Stimulated activated CD4-positive, alpha-beta T cell treated with anti-CD3 and anti-CD28 coated beads, TNF-alpha, amount 100 ng/mL, for 4 hours (primary cell): ENCODE results near the gene TECTA.

Experiments used
- DNase-seq, 3 experiments: peaks; one replicate each; pipeline ENCODE4 v3.0.0-alpha.2; 2020; ENCODE audit warnings: low read depth in 3 of 3

The TECTA gene

DNA sequence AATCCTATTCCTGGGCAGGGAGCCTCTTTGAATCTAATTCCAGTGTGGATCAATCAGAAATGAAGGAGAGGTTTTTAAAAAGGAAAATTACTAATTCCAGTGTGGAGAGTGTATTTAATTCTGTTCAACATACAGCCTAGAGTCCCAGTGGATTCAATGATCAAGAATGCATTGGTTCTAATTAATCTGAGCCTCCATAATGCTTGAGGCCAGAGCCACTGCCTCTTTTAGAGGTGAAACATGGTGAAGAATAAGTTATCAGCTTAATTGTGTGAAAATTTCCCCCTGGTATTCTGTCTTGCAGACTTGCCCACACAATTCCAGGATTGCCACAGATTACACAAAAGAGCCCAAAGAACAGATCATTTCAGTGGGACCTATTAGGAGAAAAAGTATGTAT is 87.7 kb downstream of the TECTA start:
- DNase-seq, result no peak

DNA sequence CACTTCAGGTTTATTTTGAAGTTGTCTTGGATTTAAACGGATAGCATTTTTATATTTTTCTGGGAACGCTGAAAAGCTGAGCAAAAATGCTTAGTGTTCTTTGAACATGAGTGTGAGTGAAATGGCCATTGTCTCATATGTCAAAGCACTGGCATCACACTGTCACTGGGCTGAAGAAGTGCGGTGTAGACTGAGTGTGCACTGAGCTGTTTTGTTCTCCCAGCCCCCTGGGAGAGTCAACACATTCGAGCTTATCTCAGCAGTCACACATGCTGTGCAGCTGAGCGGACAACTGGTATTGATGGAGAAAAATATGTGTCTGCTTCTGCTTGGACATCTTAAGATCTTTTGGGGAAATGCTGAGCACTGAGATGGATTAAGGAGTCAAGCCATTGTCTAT is 90.8 kb downstream of the TECTA start:
- no peak for DNase-seq

DNA sequence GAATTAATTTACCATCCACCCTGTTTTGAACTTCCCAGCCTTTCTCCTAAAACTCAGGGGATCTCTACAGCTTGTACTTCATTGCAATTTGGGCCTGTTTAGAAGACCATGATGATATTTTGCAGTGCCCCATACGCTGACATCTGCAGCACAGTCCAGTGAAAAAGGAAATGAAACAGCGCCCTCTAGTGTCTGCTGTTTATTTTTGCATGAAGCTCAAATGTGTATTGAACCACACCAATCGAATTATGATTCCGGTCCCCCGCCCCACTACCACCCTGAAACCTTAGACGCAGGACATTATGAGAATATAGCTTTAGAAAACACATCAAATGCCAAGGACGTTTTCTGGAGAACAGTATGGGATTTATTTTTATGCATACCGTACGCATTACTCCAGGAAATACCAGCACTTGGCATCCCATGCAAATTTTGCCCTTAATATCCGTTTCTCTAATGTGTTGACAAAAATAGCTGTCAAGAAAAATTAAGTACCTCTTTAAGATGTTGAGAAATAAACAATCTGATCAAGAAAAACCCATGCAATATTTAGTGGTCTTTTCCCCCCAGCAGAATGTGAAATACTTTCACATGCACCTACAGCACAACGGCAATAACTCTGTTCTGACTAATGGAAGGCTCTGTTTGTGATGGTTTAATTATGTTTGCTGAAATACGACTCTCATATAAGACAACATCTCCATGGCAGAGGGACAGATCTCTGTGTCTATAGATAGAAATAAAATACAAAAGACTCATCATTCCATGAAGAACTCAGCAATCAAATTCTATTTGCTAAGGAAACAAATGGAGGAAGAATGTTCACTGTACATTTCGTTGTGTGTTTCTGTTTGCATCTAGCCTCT is 93.9 kb downstream of the TECTA start:
- DNase-seq, result peak in 1 of 3 experiments; percentile 30

DNA sequence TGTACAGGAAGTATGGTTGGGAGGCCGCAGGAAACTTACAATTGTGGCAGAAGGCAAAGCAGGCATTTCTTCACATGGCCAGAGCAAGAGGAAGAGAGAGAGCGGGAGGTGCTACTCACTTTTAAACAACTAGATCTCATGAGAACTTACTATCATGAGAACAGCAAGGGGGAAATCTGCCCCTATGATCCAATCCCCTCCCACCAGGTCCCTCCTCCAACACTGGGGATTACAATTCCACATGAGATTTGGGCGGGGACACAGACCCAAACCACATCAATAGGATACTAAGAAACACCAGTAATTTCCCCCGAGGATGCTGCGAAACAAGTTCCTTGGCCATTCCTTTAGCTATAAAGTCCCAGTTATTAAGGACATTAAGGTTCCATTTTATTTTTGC is 97.4 kb downstream of the TECTA start:
- no peak for DNase-seq

DNA sequence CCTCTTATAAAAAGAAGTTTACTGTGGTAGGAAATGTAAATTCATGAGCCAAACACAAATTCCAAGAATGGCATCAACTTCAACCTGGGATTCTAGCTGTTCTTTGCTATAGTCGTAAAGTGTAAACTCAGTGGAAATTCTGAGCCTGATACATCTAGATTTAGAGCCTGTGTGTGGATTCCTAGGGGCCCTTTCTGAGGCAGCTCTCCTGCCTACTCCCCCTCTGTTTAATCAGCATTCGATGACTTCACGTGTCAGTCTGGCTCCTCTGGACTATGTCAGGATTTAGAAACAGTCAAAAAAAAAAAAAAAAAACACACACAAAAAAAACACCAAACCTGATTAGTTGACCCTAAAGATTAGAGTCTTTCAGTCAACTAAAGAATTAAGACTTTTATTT is 98.5 kb downstream of the TECTA start:
- DNase-seq, result no peak

DNA sequence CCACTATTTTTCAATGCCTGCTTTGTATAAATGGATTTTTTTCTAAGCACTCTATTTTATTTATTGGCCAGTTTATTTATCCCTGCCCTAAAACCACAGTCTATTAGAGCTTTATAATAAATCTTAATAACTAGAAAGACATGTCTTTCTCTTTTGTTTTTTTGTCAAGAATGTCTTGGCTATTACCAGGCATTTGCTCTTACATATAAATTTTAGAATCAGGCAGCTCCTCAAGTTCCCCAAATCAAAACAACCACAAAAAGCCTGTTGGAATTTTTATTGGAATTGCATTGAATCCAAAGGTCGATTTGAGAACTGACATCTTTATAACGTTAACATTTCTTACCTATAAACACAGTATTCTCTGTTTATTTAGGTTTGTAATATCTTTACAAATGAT is 105.8 kb downstream of the TECTA start:
- DNase-seq, result no peak

DNA sequence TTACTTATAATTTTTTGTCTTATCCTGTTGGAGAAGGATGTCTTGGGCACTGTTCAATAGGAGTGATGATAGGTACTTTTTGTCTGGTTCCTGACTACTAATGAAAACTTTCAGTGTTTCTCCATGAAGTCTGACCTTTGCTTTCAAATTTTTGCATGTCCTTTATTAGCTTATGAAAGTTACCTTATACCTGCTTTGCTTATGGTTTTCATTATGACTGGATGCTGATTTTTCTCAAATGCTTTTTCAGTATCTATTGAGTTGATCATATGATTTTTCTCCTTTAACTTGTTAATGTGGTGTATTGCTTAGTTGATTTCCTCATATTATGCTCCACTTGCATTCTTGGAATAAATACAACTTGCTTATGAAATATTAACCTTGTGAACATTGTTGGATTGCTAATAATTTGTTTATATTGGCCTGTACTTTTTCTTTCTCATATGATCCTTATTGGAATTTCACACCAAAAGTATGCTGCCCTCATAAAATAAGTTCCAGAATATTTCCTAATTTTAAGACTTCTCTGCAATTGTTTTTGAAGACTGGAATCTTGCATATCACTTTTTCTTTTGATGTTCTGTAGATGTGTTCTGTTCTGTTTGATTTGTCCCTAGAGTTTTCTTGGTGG is 106.6 kb downstream of the TECTA start:
- no peak for DNase-seq

DNA sequence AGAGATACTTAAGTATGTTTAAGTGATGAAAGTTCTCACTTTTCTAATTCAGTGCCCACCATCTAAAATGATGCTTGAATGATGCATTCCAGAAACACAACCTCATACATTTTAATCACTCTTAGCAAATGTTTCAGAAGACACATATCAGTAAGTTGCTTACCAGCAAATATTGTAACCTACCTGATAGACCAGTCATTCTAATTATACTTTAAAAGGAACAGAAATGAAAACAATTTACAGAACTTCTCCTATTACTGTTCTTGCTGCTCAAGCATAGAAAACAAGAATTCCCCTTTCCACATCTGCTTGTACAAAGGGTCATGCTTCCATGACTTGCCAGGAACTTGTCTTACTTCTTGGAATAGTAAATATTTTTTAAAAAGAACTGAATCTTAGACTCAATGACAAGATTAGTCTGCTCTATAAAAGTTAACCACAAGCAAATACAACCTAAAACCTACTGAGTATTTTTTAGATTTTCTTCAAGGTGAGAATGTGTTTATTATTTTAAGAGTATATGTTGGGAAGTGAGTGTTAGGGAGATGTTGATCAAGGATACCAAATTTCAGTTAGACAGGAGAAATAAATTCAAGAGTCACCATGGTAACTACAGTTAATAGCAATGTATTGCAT is 109.5 kb downstream of the TECTA start:
- no peak for DNase-seq

DNA sequence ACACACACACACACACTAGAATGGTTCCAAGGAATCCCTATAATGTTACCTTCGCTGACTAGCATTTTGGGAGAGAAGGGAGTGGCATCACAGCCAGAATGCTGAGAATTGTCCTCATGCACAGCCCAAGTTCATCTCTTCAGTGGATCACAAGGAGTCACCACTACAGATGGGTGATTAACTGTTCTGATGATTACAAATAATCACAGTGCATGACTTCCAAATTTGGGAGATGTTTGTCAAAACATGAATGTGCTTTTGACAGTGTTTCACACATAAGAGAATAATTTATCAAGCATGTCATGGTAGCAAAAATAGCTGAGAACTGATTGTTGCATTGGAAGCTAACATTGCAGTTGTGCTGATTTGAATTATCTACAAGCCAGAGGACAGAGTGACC is 110.6 kb downstream of the TECTA start:
- no peak for DNase-seq

DNA sequence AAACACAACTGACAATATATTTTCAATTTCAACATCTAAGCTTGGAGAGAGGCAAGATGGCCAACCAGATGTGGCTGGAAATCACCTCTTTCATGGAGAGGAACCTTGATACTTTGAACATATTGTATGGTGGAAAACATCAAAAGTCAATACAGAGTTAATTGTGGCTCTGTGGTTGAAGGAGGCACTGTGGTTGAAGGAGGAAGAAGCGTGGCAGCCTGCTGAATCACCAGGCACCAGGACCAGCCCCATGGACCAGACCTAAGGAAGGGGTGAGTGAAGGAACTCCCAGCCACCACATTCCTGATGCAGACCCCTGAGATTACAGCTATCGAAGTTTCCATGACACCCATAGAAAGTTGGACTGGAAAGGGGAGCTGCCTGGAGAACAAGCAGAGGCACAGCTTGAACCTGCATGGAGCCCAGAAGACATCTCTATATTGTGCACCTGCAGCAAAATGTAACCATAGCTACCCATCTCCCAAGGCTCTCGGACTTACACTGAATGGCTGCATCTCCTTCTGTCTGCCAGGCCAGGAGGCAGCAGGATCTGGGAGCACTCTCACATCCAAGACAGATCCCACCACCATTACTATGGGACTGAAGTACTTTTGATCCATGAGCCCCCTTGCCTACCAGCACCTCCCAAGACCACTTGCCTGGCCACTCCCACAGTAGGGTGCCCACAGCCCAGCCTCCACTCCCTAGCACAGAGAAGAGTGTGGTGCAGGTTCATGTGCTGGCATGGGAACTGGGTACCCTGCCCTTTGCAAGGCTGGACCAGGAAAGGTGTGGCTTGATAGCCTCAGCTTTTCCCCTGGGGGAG is 111.7 kb downstream of the TECTA start:
- DNase-seq, result no peak

DNA sequence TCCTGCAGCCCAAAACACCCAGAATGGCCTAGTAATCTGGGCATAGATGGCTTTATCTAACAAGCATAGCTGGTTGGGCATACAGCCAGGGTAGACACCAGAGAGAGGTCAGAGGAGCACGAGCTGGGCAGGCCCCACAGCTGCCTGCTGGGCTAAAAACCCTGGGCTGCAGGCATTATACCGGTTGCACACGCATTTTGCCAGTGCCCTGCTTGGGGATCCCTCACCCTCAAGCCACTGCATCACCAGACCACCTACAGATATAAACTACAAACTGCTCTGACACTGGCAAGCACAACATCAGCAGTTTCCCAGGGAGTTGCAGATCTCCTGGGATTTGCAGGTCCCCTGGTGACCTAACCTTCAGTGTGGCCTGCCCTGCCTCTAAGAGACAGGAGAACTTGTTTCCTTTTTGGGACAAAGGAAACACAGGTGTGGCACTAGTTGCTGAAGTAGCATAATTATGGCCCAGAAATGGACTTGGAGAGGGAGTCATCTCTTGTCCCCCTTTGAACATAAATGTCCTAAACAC is 112.4 kb downstream of the TECTA start:
- DNase-seq, result no peak

DNA sequence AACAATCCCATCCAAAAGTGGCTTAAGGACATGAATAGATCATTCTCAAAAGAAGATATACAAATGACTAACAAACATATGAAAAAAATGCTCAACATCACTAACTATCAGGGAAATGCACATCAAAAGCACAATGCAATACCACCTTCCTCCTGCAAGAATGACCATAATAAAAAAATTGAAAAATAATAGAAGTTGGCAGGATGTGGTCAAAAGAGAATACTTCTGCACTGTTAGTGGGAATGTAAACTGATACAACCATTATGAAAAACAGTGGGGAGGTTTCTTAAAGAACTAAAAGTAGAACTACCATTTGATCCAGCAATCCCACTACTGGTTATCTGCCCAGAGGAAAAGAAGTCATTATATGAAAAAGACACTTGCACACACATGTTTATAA is 113.8 kb downstream of the TECTA start:
- DNase-seq, result no peak

DNA sequence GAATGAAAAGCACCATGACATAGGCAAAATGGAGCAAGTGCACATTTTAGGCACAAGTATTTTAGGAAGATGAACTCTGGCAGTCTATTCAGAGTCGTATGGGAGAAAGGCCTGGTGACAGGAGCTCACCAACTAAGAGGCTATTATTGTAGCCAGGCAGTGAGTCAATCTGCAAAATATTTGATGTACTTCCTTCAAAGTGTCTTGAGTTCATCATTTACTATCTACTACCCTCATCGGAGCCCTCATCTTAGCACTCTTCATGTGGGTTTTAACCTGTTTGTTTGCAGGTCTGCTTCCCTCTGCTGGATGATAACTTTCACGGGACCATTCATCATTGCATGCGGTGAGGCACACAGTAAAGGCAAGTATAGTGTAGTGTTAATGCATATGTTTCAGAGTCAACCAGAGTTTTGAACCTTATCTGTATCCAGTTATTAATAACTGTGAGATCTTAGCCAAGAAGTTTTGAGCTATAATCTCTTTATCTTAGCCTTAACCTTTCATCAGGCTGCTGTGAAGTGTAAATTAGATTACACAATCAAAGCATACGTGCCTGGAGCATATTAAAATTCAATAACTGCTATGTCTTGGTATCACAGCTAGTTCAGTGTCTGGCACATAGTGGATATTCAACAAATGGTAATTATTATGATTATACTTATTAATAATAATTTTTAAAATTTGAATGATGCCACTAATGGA is 120.6 kb downstream of the TECTA start:
- DNase-seq, result no peak

DNA sequence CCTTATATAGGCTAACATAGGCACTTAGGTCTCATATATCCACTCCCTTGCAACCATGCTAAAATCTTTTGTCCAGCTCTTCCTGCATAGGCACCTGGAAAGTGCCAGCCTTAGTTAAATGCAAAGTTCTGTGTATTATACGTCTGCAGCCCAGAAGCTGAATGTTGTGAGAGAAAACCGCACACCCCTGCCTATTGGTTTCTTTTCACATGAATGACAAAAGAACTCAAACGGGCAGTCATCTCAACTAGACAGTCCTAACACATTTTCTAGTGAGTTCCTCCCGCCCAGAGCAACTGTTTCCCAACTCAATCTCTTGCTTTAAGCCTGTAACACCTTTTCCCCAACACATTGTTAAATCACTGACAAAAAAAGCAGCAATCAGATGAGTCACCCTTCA is 122.1 kb downstream of the TECTA start:
- no peak for DNase-seq

DNA sequence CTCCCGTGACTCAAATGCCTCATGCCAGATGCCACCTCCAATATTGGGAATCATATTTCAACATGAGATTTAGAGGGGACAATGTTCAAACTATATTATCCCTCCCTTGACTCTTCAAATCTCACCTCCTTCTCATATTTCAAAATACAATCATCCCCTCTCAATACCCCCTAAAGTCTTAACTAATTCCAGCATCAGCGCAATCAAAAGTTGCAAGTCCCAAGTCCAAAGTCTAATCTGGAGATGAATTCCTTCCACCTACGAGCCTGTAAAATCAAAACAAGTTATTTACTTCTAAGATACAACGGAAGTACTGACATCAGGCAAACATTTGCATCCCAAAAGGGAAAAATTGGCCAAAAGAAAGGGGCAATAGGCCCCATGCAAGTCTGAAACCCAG is 124.3 kb downstream of the TECTA start:
- no peak for DNase-seq

DNA sequence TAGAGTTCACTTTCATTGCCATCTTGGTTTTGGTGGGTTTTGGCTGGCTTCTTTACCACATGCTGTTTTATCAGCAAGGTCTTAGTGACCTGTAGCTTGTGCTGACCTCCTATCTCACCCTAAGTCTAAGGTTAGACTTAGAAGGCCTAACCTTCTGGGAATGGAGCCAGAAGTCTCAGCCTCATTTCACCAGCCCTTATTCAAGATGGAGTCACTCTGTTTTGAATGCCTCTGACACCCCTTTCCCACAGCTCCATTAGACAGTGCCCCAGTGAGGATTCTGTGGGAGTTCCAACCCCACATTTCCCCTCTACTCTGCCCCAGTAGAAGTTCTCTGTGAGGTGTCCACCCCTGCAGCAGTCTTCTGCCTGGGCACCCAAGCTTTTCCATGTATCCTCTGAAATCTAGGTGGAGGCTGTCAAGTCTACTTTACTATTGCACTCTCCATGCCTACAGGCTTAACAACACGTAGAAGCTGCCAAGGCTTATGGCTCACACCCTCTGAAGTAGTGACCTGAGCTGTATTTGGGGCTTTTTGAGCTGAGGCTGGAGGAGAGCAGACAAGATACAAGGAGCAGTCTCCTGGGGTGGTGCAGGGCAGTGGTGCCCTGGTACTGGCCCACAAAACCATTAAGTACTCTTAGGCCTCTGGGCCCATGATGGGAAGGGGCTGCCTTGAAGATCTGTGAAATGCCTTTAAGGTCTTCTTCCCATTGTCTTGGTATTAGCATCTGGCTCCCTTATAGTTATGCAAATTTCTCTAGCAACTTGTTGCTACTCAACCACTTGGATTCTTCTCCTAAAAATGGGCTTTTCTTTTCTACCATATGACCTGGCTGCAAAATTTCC is 125.6 kb downstream of the TECTA start:
- no peak for DNase-seq

DNA sequence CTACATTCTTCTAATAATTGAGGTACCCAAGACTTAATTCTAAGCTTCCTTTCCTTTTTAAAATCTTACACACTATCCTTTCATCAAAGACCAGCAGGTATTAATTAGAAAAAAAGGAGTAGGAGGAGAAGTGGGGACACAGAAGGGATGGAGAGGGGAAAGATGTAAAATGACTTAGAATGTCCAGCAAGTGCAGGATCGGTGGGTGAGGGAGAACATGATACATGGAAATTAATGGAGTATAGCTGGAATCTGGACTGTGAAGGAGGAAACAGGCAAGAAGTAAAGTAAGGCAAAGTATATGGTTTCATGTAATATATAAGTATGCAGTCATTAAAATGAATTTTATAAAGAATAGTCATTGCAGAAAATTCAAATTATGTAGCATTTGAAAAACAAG is 127.8 kb downstream of the TECTA start:
- no peak for DNase-seq

DNA sequence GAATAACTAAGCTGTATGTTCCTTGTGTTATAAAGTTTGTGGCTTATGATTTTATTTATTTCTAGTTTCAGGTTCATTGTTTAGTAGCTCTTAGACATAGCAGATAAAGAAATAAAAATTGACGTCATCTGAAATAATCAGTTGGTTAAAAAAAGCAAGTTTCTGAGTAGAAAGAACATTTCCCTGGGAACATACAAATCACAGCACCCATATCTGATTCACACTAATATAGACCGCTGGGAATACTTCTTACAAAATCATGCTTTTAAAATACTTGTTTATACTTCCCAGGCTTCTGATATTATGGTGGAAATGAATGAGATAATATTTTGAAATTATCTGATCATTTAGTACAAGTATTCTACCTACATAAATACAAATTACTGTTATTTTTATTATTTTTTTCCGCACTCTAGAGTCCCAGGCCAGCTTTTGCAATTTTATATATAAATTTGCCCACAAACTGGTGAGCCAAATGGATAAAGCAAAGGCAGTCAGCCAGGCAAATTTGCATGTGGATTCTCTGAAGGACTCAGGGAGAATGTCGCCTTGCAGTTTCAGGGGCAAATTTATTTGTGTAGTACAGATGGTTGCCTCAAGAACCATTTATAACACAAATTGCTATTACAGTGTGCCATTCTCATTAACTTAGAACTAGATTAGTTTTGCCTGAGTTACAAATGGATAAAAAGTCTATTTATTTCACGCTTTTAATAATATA is 128.6 kb downstream of the TECTA start:
- no peak for DNase-seq

DNA sequence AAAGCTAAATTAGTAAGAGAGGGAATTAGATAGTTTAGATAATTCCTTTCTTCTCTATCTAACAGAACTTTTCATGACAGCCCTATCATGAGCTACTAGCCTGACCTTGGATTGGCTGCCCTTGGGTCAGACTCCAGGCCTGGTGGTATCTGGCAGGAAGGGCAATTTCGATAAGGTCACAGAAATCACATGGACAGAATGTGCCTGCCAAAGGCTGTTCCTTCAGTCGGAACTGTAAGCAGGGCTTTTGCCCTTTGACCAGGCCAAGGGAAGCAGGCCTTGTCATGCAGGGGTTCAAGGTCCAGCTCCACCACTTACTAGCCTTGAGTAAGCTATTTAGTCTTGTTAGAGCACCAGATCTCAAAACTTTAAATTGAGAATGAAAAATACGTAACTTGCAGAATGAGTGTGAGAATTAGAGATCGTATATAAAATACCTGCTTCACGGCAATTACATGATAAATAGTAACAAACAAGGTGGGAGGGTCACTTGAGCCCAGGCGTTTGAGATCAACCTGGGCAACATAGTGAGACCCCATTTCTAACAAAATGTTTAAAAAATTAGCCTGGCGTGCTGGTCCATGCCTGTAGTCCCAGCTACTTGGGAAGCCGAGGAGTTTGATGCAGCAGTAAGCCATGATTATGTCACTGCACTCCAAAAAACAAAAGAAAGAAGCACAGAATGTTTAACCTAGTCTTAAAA is 130.7 kb downstream of the TECTA start:
- no peak for DNase-seq
